ENCODE data around the gene FAM217A. TPM values are rescaled to one million over a fixed set of nuclear protein-coding genes. Genes with fewer than 3 reads are reported as not detected.

The FAM217A gene
- total and polyA plus RNA-seq, 10 of the 15 experiments (the other 5 are each of a cell fraction or from before 2014, with no cell fraction given), result 0.09 to 0.11 TPM; not detected in 8

DNA sequence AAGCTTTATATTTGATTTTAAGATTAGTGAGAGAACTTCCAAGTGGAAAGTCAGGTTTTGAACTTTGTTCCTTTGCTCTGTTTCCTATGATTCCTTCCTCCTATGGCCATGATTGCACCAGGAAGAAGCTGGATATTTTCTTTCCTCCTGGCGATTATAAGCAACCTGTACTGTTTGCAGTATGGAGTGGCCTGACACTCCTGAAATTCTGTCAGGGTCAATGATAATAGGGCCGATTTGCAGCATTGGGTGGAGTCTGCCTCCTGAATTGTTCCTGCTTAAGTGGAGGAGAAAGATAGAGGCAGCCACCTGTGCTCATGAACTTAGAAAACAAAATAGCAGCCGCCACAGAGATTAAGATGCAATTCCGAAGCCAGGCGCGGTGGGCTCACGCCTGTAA, 9.8 kb upstream of the FAM217A start:
- no peak overlapping the region for H3K27ac ChIP-seq (ENCODE audit: control insufficient read depth, insufficient read depth)
- no peaks in the 10 kb centered on the region for H4K20me1 ChIP-seq (ENCODE audit: control insufficient read depth, insufficient read depth)
- CTCF ChIA-PET, result interaction anchor here (0.6 kb wide), 1 partner anchor 67 kb away, joined by 3 read pairs; no protein-coding TSS in a partner anchor
- no peaks in the 10 kb centered on the region for H3K79me2 ChIP-seq (ENCODE audit: control insufficient read depth, insufficient read depth, low read length)
- TF ChIP-seq MTA2 (IDR thresholded peaks at IDR 0.05; ENCODE audit: low read depth), result no peak
- TF ChIP-seq RBBP5 (conservative IDR thresholded peaks at IDR 0.05), result no peak
- TF ChIP-seq, protein P1, sequence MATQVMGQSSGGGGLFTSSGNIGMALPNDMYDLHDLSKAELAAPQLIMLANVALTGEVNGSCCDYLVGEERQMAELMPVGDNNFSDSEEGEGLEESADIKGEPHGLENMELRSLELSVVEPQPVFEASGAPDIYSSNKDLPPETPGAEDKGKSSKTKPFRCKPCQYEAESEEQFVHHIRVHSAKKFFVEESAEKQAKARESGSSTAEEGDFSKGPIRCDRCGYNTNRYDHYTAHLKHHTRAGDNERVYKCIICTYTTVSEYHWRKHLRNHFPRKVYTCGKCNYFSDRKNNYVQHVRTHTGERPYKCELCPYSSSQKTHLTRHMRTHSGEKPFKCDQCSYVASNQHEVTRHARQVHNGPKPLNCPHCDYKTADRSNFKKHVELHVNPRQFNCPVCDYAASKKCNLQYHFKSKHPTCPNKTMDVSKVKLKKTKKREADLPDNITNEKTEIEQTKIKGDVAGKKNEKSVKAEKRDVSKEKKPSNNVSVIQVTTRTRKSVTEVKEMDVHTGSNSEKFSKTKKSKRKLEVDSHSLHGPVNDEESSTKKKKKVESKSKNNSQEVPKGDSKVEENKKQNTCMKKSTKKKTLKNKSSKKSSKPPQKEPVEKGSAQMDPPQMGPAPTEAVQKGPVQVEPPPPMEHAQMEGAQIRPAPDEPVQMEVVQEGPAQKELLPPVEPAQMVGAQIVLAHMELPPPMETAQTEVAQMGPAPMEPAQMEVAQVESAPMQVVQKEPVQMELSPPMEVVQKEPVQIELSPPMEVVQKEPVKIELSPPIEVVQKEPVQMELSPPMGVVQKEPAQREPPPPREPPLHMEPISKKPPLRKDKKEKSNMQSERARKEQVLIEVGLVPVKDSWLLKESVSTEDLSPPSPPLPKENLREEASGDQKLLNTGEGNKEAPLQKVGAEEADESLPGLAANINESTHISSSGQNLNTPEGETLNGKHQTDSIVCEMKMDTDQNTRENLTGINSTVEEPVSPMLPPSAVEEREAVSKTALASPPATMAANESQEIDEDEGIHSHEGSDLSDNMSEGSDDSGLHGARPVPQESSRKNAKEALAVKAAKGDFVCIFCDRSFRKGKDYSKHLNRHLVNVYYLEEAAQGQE (IDR thresholded peaks at IDR 0.05; ENCODE audit: low read depth, low read length), result no peak
- no peak for TF ChIP-seq MYB (IDR thresholded peaks at IDR 0.05; ENCODE audit: borderline replicate concordance, low read depth, low read length)
- no peak for TF ChIP-seq STAT3 (IDR thresholded peaks at IDR 0.05; ENCODE audit: low read depth, low read length)
- no peak for TF ChIP-seq IRF3 (IDR thresholded peaks at IDR 0.05)
- TF ChIP-seq CEBPB (IDR thresholded peaks at IDR 0.05; ENCODE audit: borderline replicate concordance in 1 of 2, low read depth in 2 of 2, low read length in 2 of 2), result no peak
- TF ChIP-seq CHD2 (IDR thresholded peaks at IDR 0.05; ENCODE audit: borderline replicate concordance, low read depth, low read length), result no peak
- TF ChIP-seq IKZF2 (IDR thresholded peaks at IDR 0.05), result no peak
- no peaks in the 10 kb centered on the region for H3K36me3 ChIP-seq (ENCODE audit: control insufficient read depth in 2 of 2, insufficient read depth in 2 of 2, low read length in 1 of 2)
- no peaks in the 10 kb centered on the region for H3K27me3 ChIP-seq (replicated peaks in 1 of 2; ENCODE audit: control insufficient read depth in 2 of 2, insufficient read depth in 2 of 2, low read length in 1 of 2)
- intact Hi-C loops (cut with micrococcal nuclease; ENCODE audit: unreplicated experiment) (no loop called here), in situ Hi-C loops (cut with MboI) (no loop called here)
- H3K4me2 ChIP-seq (ENCODE audit: control insufficient read depth, insufficient read depth), result no peak overlapping the region
- ATAC-seq (no peak), DNase-seq (ENCODE audit: low read depth, low spot score) (no peak), FAIRE-seq (no peak)
- WGBS (ENCODE audit: insufficient coverage, insufficient replicate concordance, low lambda C conversion rate, missing lambda C conversion rate), result 52% methylated on average over 7 of the region's 7 CpGs
- POLR2A ChIA-PET, result no interaction called here
- SMC1A ChIA-PET (ENCODE audit: uncharacterized antibody, unreplicated experiment), result no interaction called here
- H3K9ac ChIP-seq (ENCODE audit: control insufficient read depth, insufficient read depth, low read length), result no peak overlapping the region
- H3K9me3 ChIP-seq (replicated peaks; ENCODE audit: control insufficient read depth, insufficient read depth, low read length), result no peaks in the 10 kb centered on the region
- H3K4me1 ChIP-seq (ENCODE audit: control insufficient read depth, insufficient read depth, low read length), result no peaks in the 10 kb centered on the region
- H2AFZ ChIP-seq (ENCODE audit: control insufficient read depth, low read depth, low read length), result no peak overlapping the region
- RAD21 ChIA-PET (ENCODE audit: unreplicated experiment), result no interaction called here
- no peak overlapping the region for H3K4me3 ChIP-seq
- no TSS peak for BruUV-seq (replicated peaks)

All from GM12878 (cell line).